Neural progenitor cell (in vitro differentiated cells): Measurements from ENCODE around the gene LTO1. TPM values are rescaled to one million over a fixed set of nuclear protein-coding genes. Genes with fewer than 3 reads are reported as not detected.
"Not testable (repeated sequence)": the region's sequence is repeated elsewhere in the genome, so short reads cannot be mapped to it uniquely, and the experiment has no call there.

Experiments used
- DNase-seq: peaks from one replicate; pipeline ENCODE4 v3.0.0-alpha.2; 2016; ENCODE audit warnings: low spot score
- H2AFZ ChIP-seq: fragments of 200-600 bp; sonication (generic); replicated peaks from 2 replicates; pipeline ENCODE4 v1.6.1; 2016; ENCODE audit warnings: antibody characterized with exemption
- H3F3A ChIP-seq: fragments of 200-600 bp; sonication (generic); 2 replicates; pipeline ENCODE4 v1.6.1; 2016; ENCODE audit warnings: antibody characterized with exemption, low read depth
- H3K27ac ChIP-seq: fragments of 200-600 bp; sonication (generic); 2 replicates; pipeline ENCODE4 v1.5.1; 2016; ENCODE audit warnings: mild to moderate bottlenecking
- H3K27me3 ChIP-seq: fragments of 200-600 bp; sonication (generic); 2 replicates; pipeline ENCODE4 v1.6.1; 2016; ENCODE audit warnings: mild to moderate bottlenecking, moderate library complexity
- H3K36me3 ChIP-seq: fragments of 200-600 bp; sonication (generic); 2 replicates; pipeline ENCODE4 v1.5.1; 2016
- H3K4me1 ChIP-seq: fragments of 200-600 bp; sonication (generic); 2 replicates; pipeline ENCODE4 v1.6.1; 2016; ENCODE audit warnings: mixed run types
- H3K4me2 ChIP-seq: fragments of 200-600 bp; sonication (generic); 2 replicates; pipeline ENCODE4 v1.6.1; 2016
- H3K4me3 ChIP-seq: fragments of 200-600 bp; sonication (generic); 2 replicates; pipeline ENCODE4 v1.5.1; 2016
- H3K79me2 ChIP-seq: fragments of 200-600 bp; sonication (generic); 2 replicates; pipeline ENCODE4 v1.6.1; 2016; ENCODE audit warnings: low read depth
- H3K9ac ChIP-seq: fragments of 200-600 bp; sonication (generic); 2 replicates; pipeline ENCODE4 v1.6.1; 2016
- H3K9me3 ChIP-seq: fragments of 200-600 bp; sonication (generic); 2 replicates; pipeline ENCODE4 v1.5.1; 2016; ENCODE audit warnings: low read depth
- H4K20me1 ChIP-seq: fragments of 200-600 bp; sonication (generic); 2 replicates; pipeline ENCODE4 v1.6.1; 2016; ENCODE audit warnings: low read depth
- H3K27ac Mint-ChIP-seq: 3 replicates; pipeline ENCODE4 v1.8.0; 2021; ENCODE audit warnings: mixed read lengths
- H3K27me3 Mint-ChIP-seq: 2 replicates; pipeline ENCODE4 v1.8.0; 2022; ENCODE audit warnings: low read depth, mild to moderate bottlenecking, inconsistent platforms, moderate library complexity, mixed read lengths; ENCODE audit not compliant: insufficient read depth
- H3K36me3 Mint-ChIP-seq: 3 replicates; pipeline ENCODE4 v1.8.0; 2021; ENCODE audit warnings: mixed read lengths
- H3K4me1 Mint-ChIP-seq: 3 replicates; pipeline ENCODE4 v1.8.0; 2021; ENCODE audit warnings: mixed read lengths
- H3K4me3 Mint-ChIP-seq: 3 replicates; pipeline ENCODE4 v1.8.0; 2021; ENCODE audit warnings: mild to moderate bottlenecking, moderate library complexity, mixed read lengths
- H3K9me3 Mint-ChIP-seq: 3 replicates; pipeline ENCODE4 v1.8.0; 2020; ENCODE audit warnings: mixed read lengths
- EZH2 ChIP-seq: fragments of 200-600 bp; sonication (generic); IDR thresholded peaks from 2 replicates; pipeline ENCODE4 v1.6.1; 2017; ENCODE audit warnings: antibody characterized with exemption, mild to moderate bottlenecking, moderate library complexity
- EZH2phosphoT487 ChIP-seq: fragments of 200-600 bp; sonication (generic); IDR thresholded peaks from 2 replicates; pipeline ENCODE4 v1.6.1; 2017; ENCODE audit warnings: antibody characterized with exemption
- total RNA-seq: library from RNA; depleted of rRNA; stranded (reverse); fragments of >200 nt; gene quantifications from 2 replicates; pipeline ENCODE4 v1.2.3, GENCODE V29; 2015; ENCODE audit warnings: low replicate concordance
- TF ChIP-seq, protein P1 (sequence below): fragments of 200-600 bp; sonication (generic); IDR thresholded peaks from 2 replicates; pipeline ENCODE4 v1.5.1; 2017; ENCODE audit warnings: antibody characterized with exemption, mild to moderate bottlenecking

LTO1 gene
- total RNA-seq, 1 donor from 2014 or later: 11.9 TPM

GRCh38 chr11:69691463-69691862, 16.3 kb upstream of the LTO1 start:
- Histone ChIP-seq H3K4me3 (no peak overlapping the region), H3K79me2 (no peaks in the 10 kb centered on the region), H3K36me3 (no peaks in the 10 kb centered on the region), H2AFZ (no peak overlapping the region), H3K4me1 (no peaks in the 10 kb centered on the region), H3K9ac (no peak overlapping the region), H3K4me2 (no peak overlapping the region), H3F3A (no peaks in the 10 kb centered on the region), H3K27me3 (no peaks in the 10 kb centered on the region), H3K27ac (no peak overlapping the region), H4K20me1 (no peaks in the 10 kb centered on the region), H3K9me3 (no peaks in the 10 kb centered on the region)
- no peak overlapping the region for H3K27ac Mint-ChIP-seq
- peaks cover 4% of the 10 kb centered on the region for H3K36me3 Mint-ChIP-seq
- no peak for DNase-seq
- peaks cover 13% of the 10 kb centered on the region for H3K9me3 Mint-ChIP-seq
- H3K4me1 Mint-ChIP-seq: peaks cover 4% of the 10 kb centered on the region
- no peak overlapping the region for H3K4me3 Mint-ChIP-seq
- peaks cover 20% of the 10 kb centered on the region for H3K27me3 Mint-ChIP-seq
- TF ChIP-seq, protein P1, sequence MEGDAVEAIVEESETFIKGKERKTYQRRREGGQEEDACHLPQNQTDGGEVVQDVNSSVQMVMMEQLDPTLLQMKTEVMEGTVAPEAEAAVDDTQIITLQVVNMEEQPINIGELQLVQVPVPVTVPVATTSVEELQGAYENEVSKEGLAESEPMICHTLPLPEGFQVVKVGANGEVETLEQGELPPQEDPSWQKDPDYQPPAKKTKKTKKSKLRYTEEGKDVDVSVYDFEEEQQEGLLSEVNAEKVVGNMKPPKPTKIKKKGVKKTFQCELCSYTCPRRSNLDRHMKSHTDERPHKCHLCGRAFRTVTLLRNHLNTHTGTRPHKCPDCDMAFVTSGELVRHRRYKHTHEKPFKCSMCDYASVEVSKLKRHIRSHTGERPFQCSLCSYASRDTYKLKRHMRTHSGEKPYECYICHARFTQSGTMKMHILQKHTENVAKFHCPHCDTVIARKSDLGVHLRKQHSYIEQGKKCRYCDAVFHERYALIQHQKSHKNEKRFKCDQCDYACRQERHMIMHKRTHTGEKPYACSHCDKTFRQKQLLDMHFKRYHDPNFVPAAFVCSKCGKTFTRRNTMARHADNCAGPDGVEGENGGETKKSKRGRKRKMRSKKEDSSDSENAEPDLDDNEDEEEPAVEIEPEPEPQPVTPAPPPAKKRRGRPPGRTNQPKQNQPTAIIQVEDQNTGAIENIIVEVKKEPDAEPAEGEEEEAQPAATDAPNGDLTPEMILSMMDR: no peak
- no peak for TF ChIP-seq EZH2phosphoT487
- no peak for TF ChIP-seq EZH2

DNA sequence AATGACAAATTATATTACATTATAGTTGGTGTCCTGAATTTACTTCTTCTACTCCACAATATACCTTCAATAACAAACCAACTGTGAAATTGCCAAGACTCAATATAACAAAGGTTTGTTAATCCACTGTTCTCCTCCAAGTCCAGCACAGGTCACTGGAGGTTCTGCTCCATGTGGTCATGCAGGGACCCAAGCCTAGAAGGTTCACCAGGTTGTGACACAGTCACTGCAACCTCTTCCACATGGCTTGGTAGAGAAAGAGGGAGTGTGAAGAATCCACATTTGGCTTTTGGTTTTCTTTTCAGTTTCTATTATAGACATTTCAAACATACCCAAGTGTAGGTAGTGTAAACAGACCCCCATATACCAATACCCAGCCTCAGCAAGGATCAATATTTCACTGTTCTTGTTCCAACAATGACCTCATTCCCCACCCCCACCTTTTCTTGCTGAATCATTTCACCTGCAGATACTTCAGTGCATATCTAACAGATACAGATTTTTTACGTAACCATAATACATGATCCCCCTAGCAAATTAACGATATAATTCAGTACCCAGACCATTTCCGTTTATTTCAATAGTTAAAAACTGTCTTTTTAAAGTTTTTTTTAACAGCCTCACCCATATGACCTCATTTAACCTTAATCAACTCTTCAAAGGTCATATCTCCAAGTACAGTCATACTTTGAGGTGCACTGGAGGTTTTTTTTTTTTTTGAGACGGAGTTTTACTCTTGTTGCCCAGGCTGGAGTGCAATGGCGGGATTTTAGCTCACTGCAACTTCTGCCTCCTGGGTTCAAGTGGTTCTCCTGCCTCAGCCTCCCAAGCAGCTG, 14.5 kb upstream of the LTO1 start:
- Histone ChIP-seq H3K79me2 (no peaks in the 10 kb centered on the region), H3K9ac (no peak overlapping the region), H3K4me1 (no peaks in the 10 kb centered on the region), H3K4me3 (no peak overlapping the region), H3K27me3 (peaks cover 11% of the 10 kb centered on the region), H2AFZ (no peak overlapping the region), H3K4me2 (no peak overlapping the region), H3K36me3 (no peaks in the 10 kb centered on the region), H3K27ac (no peak overlapping the region), H3K9me3 (no peaks in the 10 kb centered on the region), H3F3A (no peaks in the 10 kb centered on the region), H4K20me1 (no peaks in the 10 kb centered on the region)
- Mint-ChIP-seq H3K4me3 (no peak overlapping the region), H3K9me3 (peaks cover 13% of the 10 kb centered on the region), H3K36me3 (peaks cover 4% of the 10 kb centered on the region), H3K27me3 (peaks cover 20% of the 10 kb centered on the region), H3K4me1 (peaks cover 2% of the 10 kb centered on the region), H3K27ac (no peak overlapping the region)
- DNase-seq: no peak
- TF ChIP-seq EZH2phosphoT487 (no peak), EZH2 (no peak)
- TF ChIP-seq, protein P1: no peak

DNA sequence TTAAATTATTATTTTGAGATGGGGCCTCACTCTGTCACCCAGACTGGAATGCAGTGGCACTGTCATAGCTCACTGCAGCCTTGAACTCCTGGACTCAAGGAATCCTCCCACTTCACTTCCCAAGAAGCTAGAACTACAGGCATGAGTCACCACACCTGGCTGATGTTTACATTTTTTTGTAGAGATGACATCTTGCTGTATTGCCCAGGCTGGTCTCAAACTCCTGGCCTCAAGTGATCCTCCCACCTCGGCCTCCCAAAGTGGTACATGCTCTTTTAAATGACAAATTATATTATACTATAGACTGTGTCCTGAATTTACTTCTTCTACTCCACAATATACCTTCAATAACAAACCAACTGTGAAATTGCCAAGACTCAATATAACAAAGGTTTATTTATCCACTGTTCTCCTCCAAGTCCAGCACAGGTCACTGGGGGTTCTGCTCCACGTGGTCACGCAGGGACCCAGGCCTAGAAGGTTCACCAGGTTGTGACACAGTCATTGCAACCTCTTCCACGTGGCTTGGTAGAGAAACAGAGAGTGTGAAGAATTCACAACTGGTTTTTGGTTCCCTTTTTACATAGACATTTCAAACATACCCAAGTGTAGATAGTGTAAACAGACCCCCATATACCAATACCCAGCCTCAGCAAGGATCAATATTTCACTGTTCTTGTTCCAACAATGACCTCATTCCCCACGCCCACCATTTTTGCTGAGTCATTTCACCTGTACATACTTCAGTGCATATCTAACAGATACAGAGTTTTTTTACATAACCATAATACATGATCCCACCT, 13.0 kb upstream of the LTO1 start:
- H3K9ac ChIP-seq, H3K4me3 Mint-ChIP-seq, H3K79me2 ChIP-seq, H3K36me3 ChIP-seq, H2AFZ ChIP-seq, H3K4me3 ChIP-seq, H3K4me2 ChIP-seq, H3K4me1 Mint-ChIP-seq, H3K27ac ChIP-seq, H3K27ac Mint-ChIP-seq, H4K20me1 ChIP-seq, H3K9me3 ChIP-seq, H3K36me3 Mint-ChIP-seq, DNase-seq, H3K4me1 ChIP-seq, H3F3A ChIP-seq: not testable (repeated sequence)
- H3K27me3 ChIP-seq: peaks cover 13% of the 10 kb centered on the region
- Mint-ChIP-seq H3K9me3 (peaks cover 13% of the 10 kb centered on the region), H3K27me3 (peaks cover 20% of the 10 kb centered on the region)
